Upper lobe of right lung (tissue), 1 donor: ENCODE data around the gene ALDH9A1. TPM values are rescaled to one million over a fixed set of nuclear protein-coding genes. Genes with fewer than 3 reads are reported as not detected.
A peak's percentile ranks its signal among the peaks of the same experiment; 100 is the strongest.

ENCODE experiments used
- ATAC-seq: fragments of 200-7000 bp; cut with Tn5 transposase; one replicate; pipeline ENCODE4 v1.9.1; 2020; ENCODE audit warnings: mild to moderate bottlenecking, moderate library complexity
- DNase-seq: peaks from one replicate; pipeline ENCODE4 v3.0.0-alpha.2; 2020
- H3K27ac ChIP-seq: fragments of 200-600 bp; one replicate; pipeline ENCODE4 v1.8.0; 2022
- H3K27me3 ChIP-seq: fragments of 200-600 bp; one replicate; pipeline ENCODE4 v1.8.0; 2022; ENCODE audit warnings: mild to moderate bottlenecking
- H3K36me3 ChIP-seq: fragments of 200-600 bp; one replicate; pipeline ENCODE4 v1.8.0; 2022
- H3K4me1 ChIP-seq: fragments of 200-600 bp; one replicate; pipeline ENCODE4 v1.8.0; 2022
- H3K4me3 ChIP-seq: fragments of 200-600 bp; one replicate; pipeline ENCODE4 v1.8.0; 2022; ENCODE audit warnings: mild to moderate bottlenecking
- H3K9me3 ChIP-seq: fragments of 200-600 bp; one replicate; pipeline ENCODE4 v1.8.0; 2022
- intact Hi-C: fragments of 100-400 bp; cut with DNase I; formaldehyde crosslinking; loops from one replicate; pipeline ENCODE4 v1.11.0; 2022
- total RNA-seq: library from RNA; stranded (reverse); fragmentation: NEBNext Ultra II Directional; extraction: Animal tissue kit (Norgen Biotek cat#: 25700); gene quantifications from one replicate; pipeline ENCODE4 v1.2.1, GENCODE V29; 2021
- TF ChIP-seq, protein P1 (sequence below): fragments of 200-600 bp; IDR thresholded peaks from one replicate; pipeline ENCODE4 v1.8.0; 2022; ENCODE audit warnings: antibody characterized with exemption
- donor health status: DM: no; HTN: yes; CAD: no; lungs with severe emphysema.

ALDH9A1 gene
- total RNA-seq, 1 donor from 2014 or later: 68.5 TPM

DNA sequence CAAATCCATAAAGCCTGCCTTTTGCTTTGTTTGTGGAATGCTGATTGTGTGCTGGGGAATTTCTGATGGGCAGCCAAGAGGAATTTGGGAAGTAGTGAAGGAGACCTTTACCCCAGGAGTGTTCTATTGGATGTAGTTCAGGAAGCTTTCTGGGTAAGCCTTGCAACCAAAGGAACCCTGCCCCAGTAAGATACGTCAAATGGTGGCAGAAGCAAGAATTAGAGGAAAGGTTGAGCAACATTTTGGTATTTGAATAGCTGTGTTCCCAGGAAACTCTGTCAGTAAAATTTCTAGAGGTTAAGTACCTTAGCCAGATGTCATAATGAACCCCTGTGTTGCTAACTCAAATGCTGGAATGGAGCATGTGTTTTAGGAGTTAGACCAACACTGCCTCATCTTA lies 60.9 kb downstream of the ALDH9A1 start:
- TF ChIP-seq, protein P1, sequence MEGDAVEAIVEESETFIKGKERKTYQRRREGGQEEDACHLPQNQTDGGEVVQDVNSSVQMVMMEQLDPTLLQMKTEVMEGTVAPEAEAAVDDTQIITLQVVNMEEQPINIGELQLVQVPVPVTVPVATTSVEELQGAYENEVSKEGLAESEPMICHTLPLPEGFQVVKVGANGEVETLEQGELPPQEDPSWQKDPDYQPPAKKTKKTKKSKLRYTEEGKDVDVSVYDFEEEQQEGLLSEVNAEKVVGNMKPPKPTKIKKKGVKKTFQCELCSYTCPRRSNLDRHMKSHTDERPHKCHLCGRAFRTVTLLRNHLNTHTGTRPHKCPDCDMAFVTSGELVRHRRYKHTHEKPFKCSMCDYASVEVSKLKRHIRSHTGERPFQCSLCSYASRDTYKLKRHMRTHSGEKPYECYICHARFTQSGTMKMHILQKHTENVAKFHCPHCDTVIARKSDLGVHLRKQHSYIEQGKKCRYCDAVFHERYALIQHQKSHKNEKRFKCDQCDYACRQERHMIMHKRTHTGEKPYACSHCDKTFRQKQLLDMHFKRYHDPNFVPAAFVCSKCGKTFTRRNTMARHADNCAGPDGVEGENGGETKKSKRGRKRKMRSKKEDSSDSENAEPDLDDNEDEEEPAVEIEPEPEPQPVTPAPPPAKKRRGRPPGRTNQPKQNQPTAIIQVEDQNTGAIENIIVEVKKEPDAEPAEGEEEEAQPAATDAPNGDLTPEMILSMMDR: no peak
- peaks cover 77% of the 10 kb centered on the region for H3K4me1 ChIP-seq
- ATAC-seq (peak; percentile 75), DNase-seq (no peak)
- H3K9me3 ChIP-seq: no peaks in the 10 kb centered on the region
- H3K27me3 ChIP-seq: no peaks in the 10 kb centered on the region
- peaks cover 8% of the 10 kb centered on the region for H3K36me3 ChIP-seq
- intact Hi-C loops: no loop called here
- no peak overlapping the region for H3K4me3 ChIP-seq
- H3K27ac ChIP-seq: peak overlapping the region; percentile 44

DNA sequence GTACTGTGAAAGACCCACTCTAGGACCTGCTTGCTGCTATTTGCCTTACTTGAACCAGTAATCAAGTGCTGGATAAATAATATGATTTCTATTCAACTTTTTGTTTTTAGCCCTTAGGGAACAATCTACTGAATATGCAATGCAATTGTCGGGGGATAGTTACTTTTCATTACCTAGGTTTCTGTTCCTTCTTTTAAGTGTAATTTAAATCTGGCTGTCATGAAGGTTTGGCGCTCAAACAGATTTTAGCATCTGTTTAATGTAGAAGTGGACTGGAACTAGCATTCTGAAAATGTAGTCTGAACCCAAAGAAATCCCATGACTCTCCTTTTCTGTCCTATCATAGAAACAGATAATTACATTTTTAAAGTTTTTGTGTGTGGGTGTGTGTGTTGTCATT lies 62.5 kb downstream of the ALDH9A1 start:
- TF ChIP-seq, protein P1: no peak
- ATAC-seq (no peak), DNase-seq (no peak)
- Histone ChIP-seq H3K4me3 (no peak overlapping the region), H3K4me1 (peaks cover 61% of the 10 kb centered on the region), H3K27me3 (no peaks in the 10 kb centered on the region), H3K9me3 (no peaks in the 10 kb centered on the region), H3K36me3 (peaks cover 8% of the 10 kb centered on the region), H3K27ac (no peak overlapping the region)
- intact Hi-C loops: no loop called here

DNA sequence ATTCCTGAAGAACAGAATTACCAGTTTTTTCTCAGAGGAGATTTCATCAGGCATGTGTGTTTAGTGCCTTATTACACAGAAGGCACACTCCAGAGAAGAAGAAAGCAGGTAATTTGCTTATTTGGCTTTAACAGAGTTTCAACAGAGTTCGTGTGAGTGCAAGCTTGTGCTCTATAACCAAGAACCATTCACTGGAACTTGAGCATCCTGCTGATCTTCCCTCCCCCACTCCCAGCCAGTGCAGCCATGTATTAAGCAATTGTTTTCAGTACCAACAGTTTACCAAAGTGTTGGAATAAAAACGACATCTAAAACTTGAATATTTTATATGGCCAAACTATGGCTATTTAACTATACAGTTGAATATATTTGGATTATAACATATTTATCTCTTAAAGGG lies 63.0 kb downstream of the ALDH9A1 start:
- peaks cover 8% of the 10 kb centered on the region for H3K36me3 ChIP-seq
- intact Hi-C loops: no loop called here
- DNase-seq (no peak), ATAC-seq (no peak)
- H3K27ac ChIP-seq: no peak overlapping the region
- no peaks in the 10 kb centered on the region for H3K9me3 ChIP-seq
- peaks cover 58% of the 10 kb centered on the region for H3K4me1 ChIP-seq
- no peak overlapping the region for H3K4me3 ChIP-seq
- H3K27me3 ChIP-seq: no peaks in the 10 kb centered on the region
- TF ChIP-seq, protein P1: no peak

DNA sequence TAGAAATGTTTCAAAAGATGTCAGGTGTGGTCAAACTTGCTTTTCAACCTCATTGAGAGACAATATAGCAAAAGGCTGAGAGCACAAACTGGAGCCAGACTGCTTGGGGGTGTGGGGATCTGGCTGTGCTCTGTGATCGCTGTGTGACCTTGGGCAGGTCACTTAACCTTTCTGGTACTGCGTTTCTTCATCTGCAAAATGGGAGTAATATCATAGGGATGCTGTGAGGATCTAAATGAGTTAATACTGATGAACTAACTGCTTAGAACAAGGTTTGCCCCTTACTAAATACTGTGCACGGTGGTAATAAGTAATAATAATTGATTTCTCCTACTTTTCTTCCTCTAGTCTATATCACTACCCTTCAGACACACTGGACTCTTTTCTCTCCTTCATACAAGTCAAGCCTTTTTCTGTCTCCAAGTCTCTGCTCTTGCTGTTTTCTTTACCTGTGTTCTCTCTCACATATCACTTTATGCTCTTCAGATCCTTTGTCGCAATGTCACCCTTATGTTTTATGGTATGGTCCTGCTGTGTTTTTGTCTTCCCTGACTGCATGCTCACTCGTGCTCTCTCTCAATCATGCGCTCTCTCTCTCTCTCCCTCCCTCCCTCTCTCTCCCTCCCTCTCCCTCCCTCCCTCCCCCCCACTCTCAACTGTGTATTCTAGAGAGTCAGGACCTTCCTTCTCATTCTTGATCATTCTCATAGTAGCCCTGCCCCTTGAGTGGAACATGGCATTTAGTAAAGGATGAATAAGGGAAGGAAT lies 64.0 kb downstream of the ALDH9A1 start:
- TF ChIP-seq, protein P1: no peak
- intact Hi-C loops: no loop called here
- Histone ChIP-seq H3K4me3 (peak overlapping the region; percentile 17), H3K27me3 (no peaks in the 10 kb centered on the region), H3K4me1 (peaks cover 58% of the 10 kb centered on the region), H3K27ac (no peak overlapping the region), H3K36me3 (no peaks in the 10 kb centered on the region), H3K9me3 (no peaks in the 10 kb centered on the region)
- DNase-seq (no peak), ATAC-seq (no peak)

DNA sequence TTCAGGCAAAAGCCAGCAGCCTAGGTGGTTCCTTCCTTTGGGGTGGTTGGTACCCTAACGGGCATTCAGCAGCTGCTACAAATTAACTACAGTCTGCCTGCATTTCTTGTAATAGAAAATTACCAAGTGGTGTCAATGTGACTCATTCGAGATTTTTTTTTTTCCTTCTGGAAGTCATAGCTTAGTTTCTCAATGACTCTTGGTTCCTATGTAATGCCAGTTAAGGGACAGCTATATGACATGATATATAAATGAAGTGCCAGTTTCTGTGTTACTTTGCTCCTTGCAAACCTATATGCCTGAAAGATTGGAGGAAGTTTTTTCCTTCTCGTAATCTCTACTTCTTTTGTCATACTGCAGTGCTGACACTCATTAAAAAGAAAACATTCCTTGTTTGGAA lies 64.7 kb downstream of the ALDH9A1 start:
- no peaks in the 10 kb centered on the region for H3K27me3 ChIP-seq
- DNase-seq (no peak), ATAC-seq (no peak)
- peak overlapping the region; percentile 17 for H3K4me3 ChIP-seq
- H3K36me3 ChIP-seq: no peaks in the 10 kb centered on the region
- no peaks in the 10 kb centered on the region for H3K9me3 ChIP-seq
- intact Hi-C loops: no loop called here
- no peak overlapping the region for H3K27ac ChIP-seq
- TF ChIP-seq, protein P1: no peak
- peaks cover 58% of the 10 kb centered on the region for H3K4me1 ChIP-seq

DNA sequence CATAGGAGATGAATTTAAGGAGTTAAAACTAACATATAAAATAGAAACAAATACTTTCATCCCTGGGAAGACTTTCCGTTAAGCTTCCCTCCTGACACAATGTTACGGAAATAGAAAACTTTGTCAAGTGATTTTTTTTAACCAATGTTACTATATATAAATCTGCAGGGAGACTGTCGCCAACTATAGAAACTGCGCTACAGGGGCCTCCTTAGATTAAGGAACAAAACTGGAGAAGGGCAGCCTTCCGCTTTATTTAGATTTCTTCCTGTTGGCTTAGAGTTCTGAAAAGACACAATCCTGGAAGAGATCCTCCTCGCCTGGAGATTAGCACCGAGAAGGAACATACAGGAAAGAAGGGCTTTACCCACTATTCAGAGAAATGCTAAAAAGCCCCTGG lies 65.9 kb downstream of the ALDH9A1 start:
- DNase-seq (no peak), ATAC-seq (no peak)
- TF ChIP-seq, protein P1: no peak
- Histone ChIP-seq H3K4me1 (peaks cover 47% of the 10 kb centered on the region), H3K9me3 (no peaks in the 10 kb centered on the region), H3K27ac (peak overlapping the region; percentile 86), H3K4me3 (peak overlapping the region; percentile 97), H3K36me3 (no peaks in the 10 kb centered on the region), H3K27me3 (no peaks in the 10 kb centered on the region)
- intact Hi-C loops: no loop called here
